SHP77 (cell line): ENCODE measurements around the gene SLC15A1.

ENCODE experiments used
- DNase-seq, 2 experiments: peaks; one replicate each; lab custom pipeline; 2025; lab: John Stamatoyannopoulos, UW

SLC15A1 gene

DNA sequence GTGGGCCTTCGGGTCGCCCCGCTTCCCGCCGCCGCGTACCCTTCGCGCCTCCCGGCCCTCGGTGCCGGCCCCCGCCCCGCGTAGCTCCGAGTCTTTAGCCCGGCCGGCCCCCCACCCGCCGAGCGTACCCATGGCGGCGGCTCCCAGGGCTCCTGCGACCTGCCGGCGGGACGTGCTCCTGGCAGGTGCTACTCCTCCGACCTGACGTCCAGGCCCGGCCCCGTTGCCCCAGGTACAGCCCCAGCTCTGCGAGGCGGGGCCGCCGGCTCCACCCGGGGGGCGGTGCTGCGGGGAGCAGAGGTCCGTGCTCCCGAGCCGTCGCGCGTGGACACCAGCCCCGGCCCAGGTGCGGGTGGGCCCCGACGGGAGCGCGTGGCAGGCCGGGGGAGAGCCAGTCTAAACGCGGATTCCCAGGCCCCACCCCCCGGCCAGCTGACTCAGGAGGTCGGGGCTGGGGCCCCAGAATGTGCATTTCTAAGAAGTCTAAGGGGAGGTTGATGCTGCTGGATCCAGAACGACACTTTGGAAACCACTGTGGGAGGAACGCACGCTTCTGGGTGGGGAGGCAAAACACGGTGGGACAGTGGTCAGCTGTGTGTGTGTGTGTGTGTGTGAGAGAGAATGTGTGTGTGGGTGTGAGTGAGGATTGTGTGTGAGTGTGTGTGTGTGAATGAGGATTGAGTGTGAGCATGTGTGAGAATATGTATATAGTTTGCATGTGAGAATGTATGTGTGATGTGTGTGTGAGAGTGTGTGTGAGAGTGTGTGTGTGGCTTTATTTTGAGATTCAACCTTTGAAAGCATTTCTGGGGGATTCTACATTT, at the start of gene SLC15A1:
Gene SLC15A1 (minus strand): TSS at position 206 of the 824 bp plus-strand sequence. CDS start 74 bp downstream, at position 132.
- DNase-seq, result no peak

- DNase-seq, result peak; percentile 46 to 67
These were observed 49.4 kb upstream of the SLC15A1 start for GRCh38 chr13:98801626-98802418.

DNA sequence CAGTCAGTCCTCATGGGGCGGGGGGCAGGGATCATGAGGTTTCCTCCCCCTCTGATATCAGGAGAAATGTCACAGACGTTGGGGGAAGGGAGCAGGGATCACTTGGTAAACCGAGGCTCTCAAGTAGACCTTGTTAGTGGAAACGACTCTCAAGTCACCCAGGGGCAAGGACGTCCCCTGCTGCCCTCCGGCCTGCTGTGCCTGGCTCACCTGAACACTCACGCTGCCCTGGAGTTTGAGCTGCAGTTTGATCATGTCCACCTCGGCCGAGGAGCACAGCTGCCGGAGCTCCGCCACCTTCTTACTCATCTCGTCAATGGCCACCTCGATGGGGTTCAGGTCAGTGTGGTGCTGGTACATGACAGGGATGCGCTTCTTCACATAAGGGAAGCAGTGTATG, 47.6 kb upstream of the SLC15A1 start:
- no peak for DNase-seq

DNA sequence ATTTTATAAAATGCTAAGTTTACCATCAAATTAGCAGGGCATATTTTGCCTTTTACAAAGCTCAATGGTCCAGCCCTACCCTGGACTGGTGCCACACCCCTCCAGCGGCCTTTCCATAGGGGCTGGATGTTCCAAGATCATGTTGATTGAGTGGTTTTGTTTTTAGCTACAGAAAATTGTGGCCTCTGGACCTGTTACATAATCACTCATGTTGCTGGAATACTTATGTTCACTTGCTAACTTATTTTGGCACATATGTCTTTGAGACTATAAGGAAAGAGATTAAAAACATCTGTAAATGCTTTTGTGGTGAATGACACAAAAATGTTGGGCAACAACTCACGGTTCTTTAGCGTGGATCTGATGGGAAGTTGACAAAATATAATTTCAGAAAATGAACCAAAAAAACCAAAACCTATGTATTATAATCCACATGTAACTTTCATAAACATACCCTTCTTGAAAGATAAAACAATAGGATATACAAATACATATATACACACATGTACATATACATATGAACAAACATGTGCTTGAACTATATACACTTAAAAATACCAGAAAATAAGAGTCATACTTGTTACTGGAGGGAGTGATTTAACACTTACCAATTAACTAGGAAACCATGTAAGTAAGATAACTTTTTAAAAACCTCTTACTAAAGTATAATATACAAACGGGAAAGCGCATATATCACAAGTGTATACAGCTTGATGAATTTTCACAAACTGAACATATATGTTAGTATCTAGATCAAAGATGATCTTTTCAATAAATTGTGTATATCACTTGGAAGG, 46.6 kb upstream of the SLC15A1 start:
- no peak for DNase-seq

DNA sequence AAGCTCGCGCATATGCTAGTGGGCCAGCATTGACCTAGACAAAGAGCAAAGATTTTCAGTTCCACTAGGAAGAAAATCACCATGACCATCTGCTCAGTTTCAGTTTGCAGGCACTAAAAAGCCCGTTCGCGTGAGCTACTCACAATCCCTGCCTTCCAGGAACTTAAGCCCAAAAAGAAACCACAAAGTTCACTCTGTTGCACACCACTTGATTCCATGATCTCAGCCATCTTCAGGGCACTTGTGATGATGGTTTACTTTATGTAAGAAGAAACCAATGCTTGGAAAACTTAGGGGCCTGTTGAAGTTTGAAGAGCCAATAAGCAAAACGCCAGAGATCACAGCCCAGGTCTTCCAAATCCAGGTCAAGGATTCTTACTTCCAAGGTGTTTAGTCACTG, 45.0 kb upstream of the SLC15A1 start:
- DNase-seq, result no peak

DNA sequence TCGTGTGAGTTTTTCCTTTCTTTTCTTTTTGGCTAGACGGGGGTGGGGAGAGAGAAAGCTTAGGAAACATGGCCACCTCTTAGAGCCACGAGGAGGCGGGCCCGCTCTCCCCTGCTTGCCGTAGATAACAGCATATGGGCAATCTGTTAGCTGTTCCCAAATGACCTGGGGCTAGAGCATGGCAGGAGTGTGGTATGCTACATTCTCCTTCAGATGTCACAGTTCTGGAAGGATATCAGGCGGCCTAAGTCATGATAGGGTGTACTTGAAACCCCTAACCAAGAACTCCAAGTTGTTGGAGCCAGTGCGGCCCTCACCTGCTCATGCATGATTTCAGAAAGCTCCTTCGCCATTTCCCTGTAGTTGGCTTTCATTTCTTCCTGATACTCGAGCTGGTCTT, 44.3 kb upstream of the SLC15A1 start:
- DNase-seq, result no peak

DNA sequence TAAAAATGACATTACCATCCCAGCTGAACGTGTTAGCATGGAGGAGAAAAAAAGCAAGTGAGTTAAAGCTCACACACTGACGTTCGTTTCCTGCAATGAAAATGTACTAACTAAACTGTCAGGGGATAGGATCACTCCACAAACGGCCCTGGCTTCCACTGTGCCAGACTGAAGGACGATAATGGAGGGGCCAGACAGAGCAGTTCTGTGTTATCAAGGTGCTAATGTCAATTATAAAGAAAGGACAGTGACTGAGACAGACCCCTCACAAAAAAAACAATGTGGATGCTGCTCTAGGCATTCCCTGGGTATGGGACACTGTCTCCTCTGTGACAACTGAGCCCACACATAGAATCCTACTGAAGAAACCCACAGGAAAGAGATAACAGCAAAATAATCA, 43.7 kb upstream of the SLC15A1 start:
- DNase-seq, result no peak

DNA sequence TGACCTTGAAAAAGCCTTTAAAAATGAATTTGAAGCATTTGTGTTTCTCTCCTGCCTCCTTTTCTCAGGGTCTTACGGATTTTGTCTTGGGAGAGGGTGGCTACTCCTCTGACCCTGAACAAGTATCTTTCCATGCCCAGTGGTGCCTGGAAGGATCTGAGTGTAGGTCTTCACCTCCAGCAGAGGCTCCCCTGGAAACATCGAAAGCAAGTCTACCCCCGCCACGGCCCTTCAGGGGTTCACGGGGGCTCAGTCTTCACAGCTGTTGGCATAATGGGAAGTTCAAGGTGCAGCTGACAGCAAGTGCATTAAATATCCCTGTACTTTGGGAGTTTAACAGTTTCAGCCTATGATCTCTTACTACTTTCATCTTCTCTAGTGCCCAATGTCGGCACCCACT, 42.7 kb upstream of the SLC15A1 start:
- no peak for DNase-seq

GRCh38 chr13:98794498-98794897, 42.0 kb upstream of the SLC15A1 start:
- no peak for DNase-seq

GRCh38 chr13:98792785-98793495, 40.5 kb upstream of the SLC15A1 start:
- DNase-seq, result no peak

DNA sequence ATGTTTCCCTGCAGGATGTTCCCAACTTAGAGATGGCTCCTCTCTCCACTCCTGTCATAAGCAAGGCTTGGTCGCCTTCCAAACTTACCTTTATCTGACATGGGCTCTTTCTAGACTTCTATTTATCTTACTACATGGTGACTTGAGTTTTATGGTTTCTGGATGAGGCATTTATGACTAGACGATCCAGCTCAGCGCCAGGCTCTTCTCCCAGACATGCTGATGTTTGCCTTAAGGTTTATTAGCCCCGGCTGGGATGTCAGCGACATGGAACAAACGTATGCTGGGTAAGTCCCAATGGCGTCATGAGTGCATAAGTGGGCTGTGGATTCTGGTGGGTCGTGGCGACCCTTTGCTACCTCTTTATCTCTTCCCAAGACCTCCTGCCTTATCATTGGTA, 39.8 kb upstream of the SLC15A1 start:
- DNase-seq, result no peak

GRCh38 chr13:98791611-98792010, 39.1 kb upstream of the SLC15A1 start:
- DNase-seq, result no peak

- no peak for DNase-seq
These were observed 35.5 kb upstream of the SLC15A1 start for GRCh38 chr13:98787996-98788395.

DNA sequence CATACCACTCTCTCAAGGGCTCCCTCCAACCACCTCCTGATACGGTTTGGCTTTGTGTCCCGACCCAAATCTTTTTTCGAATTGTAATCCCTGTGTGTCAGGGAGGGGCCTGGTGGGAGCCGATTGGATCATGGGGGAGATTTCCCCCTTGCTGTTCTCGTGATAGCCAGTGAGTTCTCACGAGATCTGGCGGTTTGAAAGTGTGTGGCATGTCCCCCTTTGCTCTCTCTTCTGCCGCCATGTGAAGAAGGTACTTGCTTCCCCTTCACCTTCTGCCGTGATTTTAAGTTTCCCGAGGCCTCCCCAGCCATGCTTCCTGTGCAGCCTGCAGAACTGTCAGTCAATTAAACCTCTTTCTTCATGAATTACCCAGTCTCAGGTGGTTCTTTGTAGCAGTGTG, 34.7 kb upstream of the SLC15A1 start:
- no peak for DNase-seq

DNA sequence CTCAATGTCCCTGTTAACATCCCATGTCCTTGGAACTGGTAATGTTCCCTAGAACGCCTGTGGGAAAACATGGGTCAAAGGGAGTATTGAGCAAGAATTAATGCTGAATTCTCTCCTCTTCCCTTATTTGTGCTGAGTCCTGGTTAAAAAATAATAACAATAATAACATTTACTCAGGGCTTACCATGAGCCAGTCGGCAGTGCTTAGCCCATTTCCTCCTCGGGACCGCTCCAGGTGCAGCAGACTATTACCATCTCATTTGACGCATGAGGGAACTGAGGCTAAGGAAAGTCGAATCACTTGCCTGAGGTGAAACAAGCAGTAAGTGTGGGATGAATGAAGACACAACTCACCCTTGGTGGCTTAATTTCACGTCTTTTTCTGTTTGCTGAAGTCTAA, 33.6 kb upstream of the SLC15A1 start:
- DNase-seq, result no peak

DNA sequence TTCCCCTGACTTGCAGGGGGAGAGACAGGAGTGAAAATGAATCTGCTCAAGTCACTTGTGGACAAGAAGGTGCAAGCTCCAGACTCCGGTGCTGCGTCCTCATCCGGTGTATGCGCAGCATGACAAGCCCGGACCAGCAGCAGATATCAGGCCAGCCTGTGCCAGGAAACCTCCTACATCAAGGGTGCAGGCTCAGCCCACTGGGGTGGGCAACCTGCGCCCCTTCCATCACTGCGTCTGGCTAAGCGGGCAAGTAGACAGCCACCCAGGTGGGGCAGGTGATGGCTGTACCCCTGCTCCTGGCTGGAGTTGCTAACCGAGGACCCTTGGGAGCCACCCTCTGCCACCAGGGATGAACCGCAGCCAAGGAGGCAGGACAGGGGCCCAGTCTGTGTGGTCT, 32.9 kb upstream of the SLC15A1 start:
- no peak for DNase-seq

- DNase-seq, result no peak
These were observed 32.2 kb upstream of the SLC15A1 start for GRCh38 chr13:98784666-98785065.

GRCh38 chr13:98783856-98784478, 31.5 kb upstream of the SLC15A1 start:
- no peak for DNase-seq

GRCh38 chr13:98782654-98783053, 30.2 kb upstream of the SLC15A1 start:
- DNase-seq, result no peak

GRCh38 chr13:98781905-98782304, 29.4 kb upstream of the SLC15A1 start:
- no peak for DNase-seq

- DNase-seq, result no peak
These were observed 29.0 kb upstream of the SLC15A1 start for GRCh38 chr13:98781470-98781869.
